Panc1 (cell line): ENCODE measurements around the gene KRT76.

Experiments
- SIN3A ChIP-seq: IDR thresholded peaks from 2 replicates; pipeline ENCODE4 v1.6.1; 2012; ENCODE audit warnings: low read depth, mild to moderate bottlenecking, low read length, moderate library complexity, borderline replicate concordance; ENCODE audit not compliant: insufficient read depth
- TF ChIP-seq, protein P1 (sequence below): fragments of 450-650 bp; IDR thresholded peaks from 2 replicates; pipeline ENCODE4 v1.5.1; 2017; ENCODE audit warnings: mild to moderate bottlenecking

DNA sequence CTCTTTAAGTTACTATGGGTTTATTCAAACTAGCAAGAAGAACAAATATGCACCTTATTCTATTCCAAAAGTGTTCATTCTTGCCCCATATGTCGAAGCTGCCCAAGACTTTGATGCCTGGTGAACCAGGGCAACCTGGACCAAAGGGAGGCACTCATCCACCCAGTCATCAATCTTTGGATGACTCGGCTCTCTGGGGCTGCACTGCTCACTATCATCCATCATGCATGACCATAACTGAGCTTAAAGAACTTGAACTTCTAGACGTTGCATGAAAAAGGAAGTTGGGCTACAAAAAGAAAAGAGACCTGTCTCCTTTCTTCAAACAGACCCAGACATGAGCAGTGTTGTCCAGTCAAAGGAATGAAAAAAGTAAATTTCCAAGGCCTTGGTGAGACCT, 35.6 kb upstream of the KRT76 start:
- TF ChIP-seq, protein P1, sequence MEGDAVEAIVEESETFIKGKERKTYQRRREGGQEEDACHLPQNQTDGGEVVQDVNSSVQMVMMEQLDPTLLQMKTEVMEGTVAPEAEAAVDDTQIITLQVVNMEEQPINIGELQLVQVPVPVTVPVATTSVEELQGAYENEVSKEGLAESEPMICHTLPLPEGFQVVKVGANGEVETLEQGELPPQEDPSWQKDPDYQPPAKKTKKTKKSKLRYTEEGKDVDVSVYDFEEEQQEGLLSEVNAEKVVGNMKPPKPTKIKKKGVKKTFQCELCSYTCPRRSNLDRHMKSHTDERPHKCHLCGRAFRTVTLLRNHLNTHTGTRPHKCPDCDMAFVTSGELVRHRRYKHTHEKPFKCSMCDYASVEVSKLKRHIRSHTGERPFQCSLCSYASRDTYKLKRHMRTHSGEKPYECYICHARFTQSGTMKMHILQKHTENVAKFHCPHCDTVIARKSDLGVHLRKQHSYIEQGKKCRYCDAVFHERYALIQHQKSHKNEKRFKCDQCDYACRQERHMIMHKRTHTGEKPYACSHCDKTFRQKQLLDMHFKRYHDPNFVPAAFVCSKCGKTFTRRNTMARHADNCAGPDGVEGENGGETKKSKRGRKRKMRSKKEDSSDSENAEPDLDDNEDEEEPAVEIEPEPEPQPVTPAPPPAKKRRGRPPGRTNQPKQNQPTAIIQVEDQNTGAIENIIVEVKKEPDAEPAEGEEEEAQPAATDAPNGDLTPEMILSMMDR = no peak
- no peak for TF ChIP-seq SIN3A
